Gastrocnemius medialis (tissue), 4 donors: ENCODE results near the gene KCNK15. TPM values are rescaled to one million over a fixed set of nuclear protein-coding genes. Genes with fewer than 3 reads are reported as not detected.

Experiments
- ATAC-seq, 2 donors: fragments of 150-250 bp; one replicate each; pipeline ENCODE4 v1.9.1; 2016
- DNase-seq, 2 donors: peaks; one replicate each; pipeline ENCODE4 v3.0.0-alpha.2; 2019
- H3K27ac ChIP-seq, 4 donors: fragments of 200-600 bp; sonication (generic); 1 replicate in 1 of 4; 2 replicates in 3 of 4; pipeline ENCODE4 v1.5.1; 2016 to 2018; ENCODE audit warnings: mild to moderate bottlenecking in 2 of 4, moderate library complexity in 1 of 4
- H3K27me3 ChIP-seq, 3 donors: fragments of 200-600 bp; sonication (generic) in 2 of 3; 1 replicate in 1 of 3; 2 replicates in 2 of 3; pipeline versions ENCODE4 v1.5.1 to v1.6.0; 2016 to 2019; ENCODE audit warnings: mild to moderate bottlenecking in 1 of 3, moderate library complexity in 1 of 3
- H3K36me3 ChIP-seq, 2 donors: fragments of 200-600 bp; sonication (generic) in 1 of 2; one replicate each; pipeline ENCODE4 v1.5.1; 2017 to 2018
- H3K4me1 ChIP-seq, 2 donors: fragments of 200-600 bp; sonication (generic) in 1 of 2; one replicate each; pipeline ENCODE4 v1.5.1; 2016 to 2017; ENCODE audit warnings: mild to moderate bottlenecking in 2 of 2
- H3K4me3 ChIP-seq, 4 donors: fragments of 200-600 bp; sonication (generic) in 3 of 4; 1 replicate in 1 of 4; 2 replicates in 3 of 4; pipeline ENCODE4 v1.5.1; 2016 to 2019; ENCODE audit warnings: mild to moderate bottlenecking in 2 of 4
- H3K9me3 ChIP-seq, 3 donors: fragments of 200-600 bp; sonication (generic) in 2 of 3; 1 replicate in 1 of 3; 2 replicates in 2 of 3; pipeline ENCODE4 v1.5.1; 2016 to 2019
- POLR2A ChIP-seq, 2 donors: fragments of 450-650 bp; IDR thresholded peaks; one replicate each; pipeline ENCODE4 v1.6.1; 2017; ENCODE audit warnings: antibody characterized with exemption in 2 of 2, mild to moderate bottlenecking in 2 of 2, moderate library complexity in 2 of 2
- in situ Hi-C, 4 donors: fragments of 200-750 bp; cut with MboI; loops; one replicate each; pipeline versions ENCODE4 v1.15.0 to v1.8.0; 2017; ENCODE audit warnings: low sequenced_read_pairs in 4 of 4
- intact Hi-C: fragments of 100-400 bp; cut with DNase I; formaldehyde crosslinking; loops from one replicate; pipeline ENCODE4 v1.15.1; 2023; ENCODE audit warnings: low total_unique reads
- total RNA-seq, 4 donors: library from RNA; depleted of rRNA; stranded (reverse); fragments of >200 nt; gene quantifications; one replicate each; pipeline versions ENCODE4 v1.1.0 to v1.2.3, GENCODE V29; 2016
- TF ChIP-seq, protein P1 (sequence below), 5 experiments: fragments of 450-650 bp in 3 of 5; fragments of 200-600 bp in 2 of 5; sonication (generic) in 2 of 5; IDR thresholded peaks in 4 of 5; conservative IDR thresholded peaks in 1 of 5; 1 replicate in 4 of 5; 2 replicates in 1 of 5; pipeline ENCODE4 v1.5.1; 2016 to 2019; ENCODE audit warnings: antibody characterized with exemption in 5 of 5, mild to moderate bottlenecking in 3 of 5, moderate library complexity in 3 of 5

The KCNK15 gene
- total RNA-seq, 4 donors from 2014 or later = 0.20 TPM; not detected in 3

DNA sequence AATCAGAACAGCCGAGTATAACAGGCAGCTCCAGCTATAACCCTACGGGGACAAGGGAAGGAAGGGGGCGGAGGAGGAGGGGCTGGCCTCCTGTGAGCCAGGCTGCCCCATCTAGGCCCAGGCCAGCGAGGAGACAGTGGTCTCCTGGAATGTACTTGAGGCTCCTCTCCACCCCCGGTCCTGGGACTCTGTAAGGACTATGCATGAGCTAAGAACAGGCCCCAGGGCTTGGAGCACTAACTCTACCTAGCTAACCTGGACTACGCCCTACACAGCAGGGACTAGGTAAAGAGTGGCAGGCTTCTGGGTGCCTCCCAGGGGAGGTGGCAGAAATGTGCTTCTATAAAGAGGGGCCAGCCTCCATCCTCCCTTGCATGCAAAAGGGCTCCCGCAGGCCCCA, 8.9 kb downstream of the KCNK15 start:
- Histone ChIP-seq H3K4me3 (no peak overlapping the region), H3K4me1 (no peaks in the 10 kb centered on the region), H3K9me3 (no peaks in the 10 kb centered on the region), H3K27me3 (peaks cover 0 to 5% (median 0%) of the 10 kb centered on the region in 3 donors), H3K36me3 (no peaks in the 10 kb centered on the region), H3K27ac (no peak overlapping the region)
- intact Hi-C loops = no loop called here
- DNase-seq (no peak), ATAC-seq (no peak)
- TF ChIP-seq, protein P1, sequence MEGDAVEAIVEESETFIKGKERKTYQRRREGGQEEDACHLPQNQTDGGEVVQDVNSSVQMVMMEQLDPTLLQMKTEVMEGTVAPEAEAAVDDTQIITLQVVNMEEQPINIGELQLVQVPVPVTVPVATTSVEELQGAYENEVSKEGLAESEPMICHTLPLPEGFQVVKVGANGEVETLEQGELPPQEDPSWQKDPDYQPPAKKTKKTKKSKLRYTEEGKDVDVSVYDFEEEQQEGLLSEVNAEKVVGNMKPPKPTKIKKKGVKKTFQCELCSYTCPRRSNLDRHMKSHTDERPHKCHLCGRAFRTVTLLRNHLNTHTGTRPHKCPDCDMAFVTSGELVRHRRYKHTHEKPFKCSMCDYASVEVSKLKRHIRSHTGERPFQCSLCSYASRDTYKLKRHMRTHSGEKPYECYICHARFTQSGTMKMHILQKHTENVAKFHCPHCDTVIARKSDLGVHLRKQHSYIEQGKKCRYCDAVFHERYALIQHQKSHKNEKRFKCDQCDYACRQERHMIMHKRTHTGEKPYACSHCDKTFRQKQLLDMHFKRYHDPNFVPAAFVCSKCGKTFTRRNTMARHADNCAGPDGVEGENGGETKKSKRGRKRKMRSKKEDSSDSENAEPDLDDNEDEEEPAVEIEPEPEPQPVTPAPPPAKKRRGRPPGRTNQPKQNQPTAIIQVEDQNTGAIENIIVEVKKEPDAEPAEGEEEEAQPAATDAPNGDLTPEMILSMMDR (IDR thresholded peaks at IDR 0.05 in 4 of 5, conservative IDR thresholded peaks at IDR 0.05 in 1 of 5) = no peak
- no peak for TF ChIP-seq POLR2A (IDR thresholded peaks at IDR 0.05)
- in situ Hi-C loops = no loop called here

DNA sequence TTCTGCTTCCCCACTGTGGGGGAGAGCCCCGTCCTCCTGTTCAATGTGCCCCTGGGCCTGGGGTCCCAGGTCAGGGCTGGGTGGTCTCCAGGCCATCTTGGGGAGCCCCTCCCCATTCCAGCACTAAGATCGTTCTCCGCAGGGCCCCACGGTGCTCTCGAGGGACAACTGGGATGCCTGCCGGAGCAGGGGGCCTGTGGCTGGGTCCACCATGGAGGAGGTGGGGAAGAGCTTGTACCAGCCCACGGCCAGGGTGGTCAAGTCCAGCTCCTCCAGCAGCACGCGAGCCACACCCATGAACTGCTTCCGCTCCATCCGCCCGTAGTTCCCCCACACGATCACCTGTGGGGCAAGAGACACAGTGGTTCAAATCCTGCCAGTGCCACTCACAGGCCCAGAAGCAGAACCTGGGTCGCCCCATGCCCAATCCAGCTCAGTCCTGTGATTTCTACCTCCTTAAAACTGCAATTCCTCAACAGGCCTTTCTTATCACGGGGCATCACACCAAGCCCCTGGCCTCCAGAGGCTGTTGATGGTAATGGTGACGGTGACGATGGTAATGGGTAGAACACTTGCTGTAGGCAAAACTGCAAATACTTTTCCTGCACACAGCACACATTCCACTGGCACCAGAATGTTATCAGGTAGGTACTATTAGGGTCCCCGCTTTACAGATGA, 10.5 kb downstream of the KCNK15 start:
- Histone ChIP-seq H3K27ac (no peak overlapping the region), H3K27me3 (no peaks in the 10 kb centered on the region), H3K4me1 (no peaks in the 10 kb centered on the region), H3K9me3 (no peaks in the 10 kb centered on the region), H3K36me3 (no peaks in the 10 kb centered on the region), H3K4me3 (no peak overlapping the region)
- in situ Hi-C loops = no loop called here
- DNase-seq = no peak
- intact Hi-C loops = no loop called here
- no peak for TF ChIP-seq POLR2A (IDR thresholded peaks at IDR 0.05)
- TF ChIP-seq, protein P1 (IDR thresholded peaks at IDR 0.05 in 4 of 5, conservative IDR thresholded peaks at IDR 0.05 in 1 of 5) = no peak
- no peak for ATAC-seq

DNA sequence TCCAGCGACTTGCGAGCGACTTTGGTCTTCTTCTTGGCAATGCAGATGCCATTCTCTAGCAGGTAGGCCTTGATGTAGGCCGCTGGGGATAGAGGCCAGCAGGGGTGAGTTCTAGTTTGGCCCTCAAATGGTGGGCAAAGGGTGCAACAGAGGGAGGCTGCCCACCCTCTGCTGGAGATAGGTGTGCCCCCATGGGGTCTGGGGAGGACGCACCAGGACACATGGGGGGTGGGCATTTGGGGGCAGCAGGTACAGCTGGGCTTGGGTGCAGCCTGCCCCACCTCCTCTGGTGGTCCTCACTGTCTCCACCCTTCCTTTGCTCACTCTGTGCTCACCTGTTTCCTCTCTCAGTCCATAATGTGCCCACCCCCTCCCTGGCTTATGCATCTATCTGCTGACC, 11.3 kb downstream of the KCNK15 start:
- H3K27ac ChIP-seq = no peak overlapping the region
- H3K4me1 ChIP-seq = no peaks in the 10 kb centered on the region
- ATAC-seq (no peak), DNase-seq (no peak)
- no peaks in the 10 kb centered on the region for H3K9me3 ChIP-seq
- intact Hi-C loops = no loop called here
- H3K4me3 ChIP-seq = no peak overlapping the region
- TF ChIP-seq, protein P1 (IDR thresholded peaks at IDR 0.05 in 4 of 5, conservative IDR thresholded peaks at IDR 0.05 in 1 of 5) = no peak
- TF ChIP-seq POLR2A (IDR thresholded peaks at IDR 0.05) = no peak
- H3K27me3 ChIP-seq = no peaks in the 10 kb centered on the region
- in situ Hi-C loops = no loop called here
- H3K36me3 ChIP-seq = no peaks in the 10 kb centered on the region

DNA sequence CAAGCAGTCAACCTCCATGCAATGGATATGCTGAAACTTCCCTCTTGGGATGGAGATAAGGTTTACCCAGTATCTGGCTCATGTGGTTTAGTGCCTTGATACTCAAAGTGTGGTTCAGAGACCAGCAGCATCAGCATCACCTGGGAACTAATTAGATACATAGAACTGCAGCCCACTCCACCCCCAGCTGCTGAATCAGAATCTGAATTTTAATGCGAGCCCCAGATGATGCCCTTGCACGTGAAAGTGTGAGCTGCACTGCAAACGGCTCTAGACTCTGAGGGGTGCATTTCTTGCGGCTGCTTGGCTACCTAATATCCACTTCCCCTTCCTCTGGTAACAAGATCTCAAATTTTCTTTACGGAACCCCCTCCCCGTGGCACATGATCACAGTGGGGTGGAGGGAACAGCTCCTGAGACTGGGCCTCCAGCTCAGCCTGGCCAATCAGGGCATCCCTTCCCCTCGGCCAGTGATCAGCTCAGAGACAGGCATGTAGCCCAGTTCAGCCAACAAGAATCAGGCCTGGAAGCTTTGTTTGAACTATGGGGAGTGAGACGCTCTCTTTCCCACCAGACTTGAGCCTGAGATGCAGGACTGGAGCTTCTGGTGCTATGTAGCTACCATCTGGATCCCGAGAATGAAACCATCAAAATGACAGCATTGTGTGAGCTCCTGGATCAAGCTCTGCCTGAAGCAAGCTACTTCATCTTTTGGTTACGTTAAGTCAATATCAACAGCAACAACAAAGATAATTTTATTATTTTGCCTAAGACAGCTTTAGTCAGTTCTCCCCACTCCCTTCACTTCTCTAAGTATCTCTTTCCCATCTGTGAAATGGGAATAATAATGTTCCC, 12.8 kb downstream of the KCNK15 start:
- Histone ChIP-seq H3K36me3 (no peaks in the 10 kb centered on the region), H3K27ac (no peak overlapping the region), H3K4me1 (no peaks in the 10 kb centered on the region), H3K27me3 (no peaks in the 10 kb centered on the region), H3K4me3 (no peak overlapping the region), H3K9me3 (no peaks in the 10 kb centered on the region)
- in situ Hi-C loops (no loop called here), intact Hi-C loops (no loop called here)
- TF ChIP-seq, protein P1 (IDR thresholded peaks at IDR 0.05 in 4 of 5, conservative IDR thresholded peaks at IDR 0.05 in 1 of 5) = no peak
- TF ChIP-seq POLR2A (IDR thresholded peaks at IDR 0.05) = no peak
- DNase-seq = no peak
- no peak for ATAC-seq
